ENCODE measurements around the gene KASH5.

Gene KASH5

DNA sequence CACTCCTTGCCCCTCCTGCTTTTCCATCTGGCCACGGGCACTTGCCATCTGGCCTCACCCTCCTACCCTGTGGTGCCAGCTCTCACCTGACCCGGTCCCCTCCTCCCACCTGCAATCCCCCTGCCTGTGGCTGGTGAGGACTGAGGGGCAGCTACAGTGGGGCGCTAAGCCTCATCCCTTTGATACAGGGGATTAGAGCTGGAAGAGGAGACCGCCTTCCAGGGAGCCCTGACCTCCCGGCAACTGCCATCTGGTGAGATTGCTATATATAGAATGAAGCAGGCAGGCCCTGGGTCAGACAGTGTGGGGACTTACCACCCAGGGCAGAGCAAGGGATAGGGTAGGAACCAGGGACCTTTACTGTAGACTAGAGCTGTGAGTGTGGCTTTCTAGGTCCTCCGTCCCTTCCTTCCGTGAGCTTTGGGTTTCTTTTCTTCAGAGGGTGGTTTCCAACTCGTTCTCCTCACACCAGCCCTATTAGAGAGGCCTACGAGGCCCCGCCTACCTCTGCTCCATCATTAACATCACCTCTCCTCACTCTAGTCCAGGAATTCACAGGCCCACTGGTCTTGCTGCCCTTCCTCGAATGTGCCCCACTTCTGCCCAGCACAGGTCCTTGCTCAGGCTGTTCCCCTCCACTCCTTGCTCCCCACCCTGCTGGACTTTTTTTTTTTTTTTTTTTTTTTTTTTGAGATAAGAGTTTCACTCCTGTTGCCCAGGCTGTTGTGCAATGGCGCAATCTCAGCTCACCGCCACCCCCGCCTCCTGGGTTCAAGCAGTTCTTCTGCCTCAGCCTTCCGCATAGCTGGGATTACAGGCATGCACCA, 7.7 kb downstream of the KASH5 start:
- no peak for DNase-seq (ENCODE audit: low spot score)

DNA sequence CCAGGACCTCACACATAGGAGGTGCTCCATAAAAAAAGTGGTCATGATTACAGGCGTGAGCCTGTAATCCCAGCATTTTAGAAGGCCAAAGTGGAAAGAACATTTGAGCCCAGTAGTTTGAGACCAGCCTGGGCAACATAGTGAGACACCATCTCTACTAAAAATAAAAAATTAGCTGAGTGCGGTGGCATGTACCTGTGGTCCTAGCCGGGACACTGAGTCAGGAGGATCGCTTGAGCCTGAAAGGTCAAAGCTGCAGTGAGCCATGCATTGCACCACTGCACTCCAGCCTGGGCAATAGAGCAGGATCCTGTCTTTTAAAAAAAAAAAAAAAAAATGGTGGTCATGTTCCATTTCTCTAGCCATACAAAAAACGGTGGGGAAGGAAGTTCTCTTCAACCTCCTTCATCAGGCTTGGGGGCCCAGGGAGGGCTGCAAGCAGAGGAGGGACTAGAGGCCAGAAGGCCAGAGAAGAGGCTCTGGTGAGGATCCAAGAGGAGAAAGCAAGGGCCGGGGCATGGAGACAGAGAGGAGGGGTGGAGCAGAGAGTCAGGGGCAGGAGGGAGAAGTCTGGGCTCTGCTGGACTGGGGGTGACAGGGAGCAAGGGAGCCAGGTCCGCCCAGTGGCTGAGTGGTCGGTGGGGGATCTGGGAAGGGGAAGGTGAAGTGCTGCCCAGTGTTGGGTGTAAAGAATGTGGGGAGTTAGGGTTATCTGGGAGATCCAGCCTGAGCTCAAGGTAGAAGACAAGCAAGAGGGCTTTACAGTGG, 8.9 kb downstream of the KASH5 start:
- no peak for DNase-seq (ENCODE audit: low spot score)

DNA sequence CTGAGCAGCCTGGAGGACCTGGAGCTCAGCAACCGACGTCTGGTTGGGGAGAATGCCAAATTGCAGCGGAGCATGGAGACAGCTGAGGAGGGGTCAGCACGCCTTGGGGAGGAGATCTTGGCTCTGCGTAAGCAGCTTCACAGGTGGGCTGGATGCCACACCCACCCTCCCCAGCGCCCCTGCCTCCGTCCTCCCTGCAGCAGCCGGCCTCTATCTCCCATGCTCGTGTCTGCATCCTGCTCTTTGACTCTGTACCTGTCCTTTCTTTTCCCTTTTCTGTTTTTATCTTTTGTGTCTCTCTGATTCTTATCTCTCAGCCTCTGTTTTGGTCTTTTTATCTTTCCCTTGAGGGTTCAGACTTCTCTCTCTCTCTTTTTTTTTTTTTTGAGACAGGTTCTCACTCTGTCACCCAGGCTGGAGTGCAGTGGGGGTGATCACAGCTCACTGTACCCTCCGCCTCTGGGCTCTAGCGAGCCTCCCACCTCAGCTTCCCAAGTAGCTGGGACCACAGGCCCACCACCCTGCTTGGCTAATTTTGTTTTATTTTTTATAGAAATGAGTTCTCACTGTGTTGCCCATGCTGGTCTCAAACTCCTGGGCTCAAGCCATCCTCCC, 10.1 kb downstream of the KASH5 start:
- no peak for DNase-seq (ENCODE audit: low spot score)

DNA sequence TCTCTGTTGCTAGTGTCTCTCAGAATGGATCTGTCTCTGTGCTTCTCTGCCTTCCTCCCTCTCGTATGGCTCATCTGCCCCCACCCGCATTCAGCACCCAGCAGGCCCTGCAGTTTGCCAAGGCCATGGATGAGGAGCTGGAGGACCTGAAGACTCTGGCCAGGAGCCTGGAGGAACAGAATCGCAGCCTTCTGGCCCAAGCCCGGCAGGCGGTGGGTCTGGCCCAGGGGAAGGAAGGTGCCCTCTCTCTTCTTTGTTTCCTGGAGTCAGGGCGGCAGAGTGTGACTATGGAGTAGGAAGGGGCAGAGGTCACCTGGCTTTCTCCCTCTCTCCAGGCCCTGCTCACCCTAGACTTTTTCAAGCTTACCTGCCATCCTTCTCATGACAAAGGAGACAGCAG, 10.9 kb downstream of the KASH5 start:
- no peak for DNase-seq (ENCODE audit: low spot score)

DNA sequence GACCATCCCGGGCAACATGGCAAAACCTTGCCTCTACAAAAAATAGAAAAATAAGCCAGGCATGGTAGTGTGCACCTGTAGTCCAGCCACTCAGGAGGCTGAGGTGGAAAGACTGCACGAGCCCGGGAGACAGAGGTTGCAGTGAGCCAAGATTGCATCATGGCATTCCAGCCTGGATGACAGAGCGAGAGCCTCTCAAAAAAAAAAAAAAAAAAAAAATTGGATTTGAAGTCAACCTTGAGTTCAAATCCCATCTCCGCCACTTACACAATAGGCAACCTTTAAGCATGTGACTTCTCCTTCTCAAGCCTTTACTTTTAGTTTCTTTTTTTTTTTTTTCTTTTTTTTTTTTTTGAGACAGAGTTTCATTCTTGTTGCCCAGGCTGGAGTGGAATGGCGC, 12.0 kb downstream of the KASH5 start:
- DNase-seq (ENCODE audit: low spot score) = no peak

DNA sequence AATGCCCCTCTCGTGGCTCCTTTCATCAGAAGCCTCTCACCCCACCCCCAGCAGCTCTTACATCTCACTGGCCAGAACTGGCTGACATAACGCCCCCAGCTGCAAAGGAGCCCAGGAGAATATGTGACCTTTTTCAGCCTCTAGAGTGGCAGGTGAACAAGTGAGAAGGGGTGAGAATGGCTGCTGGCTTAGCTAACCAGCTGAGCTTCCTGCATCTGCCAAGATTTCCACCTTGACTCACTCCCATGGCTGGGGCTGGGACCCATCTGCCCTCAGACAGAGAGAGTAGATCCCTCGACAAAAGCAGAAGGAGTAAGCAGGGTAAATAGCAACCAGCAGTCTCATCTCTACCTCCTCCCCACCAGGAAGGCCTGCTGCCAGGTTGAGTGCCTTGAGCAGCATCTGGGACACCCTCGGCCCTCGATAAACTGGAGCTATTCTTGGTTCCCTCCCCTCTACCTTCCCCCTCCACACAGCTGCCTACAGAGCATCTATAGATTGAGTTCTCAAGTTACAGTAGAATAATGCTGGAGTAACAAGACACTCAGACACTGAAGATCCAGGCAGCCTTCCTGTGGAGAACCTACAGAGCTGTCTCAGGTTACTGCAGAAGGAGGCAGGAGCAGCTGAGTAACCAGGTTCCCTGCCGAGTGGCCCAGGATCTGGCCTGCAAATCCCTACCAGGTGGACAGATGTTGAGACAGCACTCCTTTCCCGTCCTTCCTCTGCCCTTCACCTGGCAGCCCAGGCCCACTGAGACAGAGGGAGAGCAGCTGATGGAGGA, 15.5 kb downstream of the KASH5 start:
- DNase-seq (ENCODE audit: low spot score) = no peak

DNA sequence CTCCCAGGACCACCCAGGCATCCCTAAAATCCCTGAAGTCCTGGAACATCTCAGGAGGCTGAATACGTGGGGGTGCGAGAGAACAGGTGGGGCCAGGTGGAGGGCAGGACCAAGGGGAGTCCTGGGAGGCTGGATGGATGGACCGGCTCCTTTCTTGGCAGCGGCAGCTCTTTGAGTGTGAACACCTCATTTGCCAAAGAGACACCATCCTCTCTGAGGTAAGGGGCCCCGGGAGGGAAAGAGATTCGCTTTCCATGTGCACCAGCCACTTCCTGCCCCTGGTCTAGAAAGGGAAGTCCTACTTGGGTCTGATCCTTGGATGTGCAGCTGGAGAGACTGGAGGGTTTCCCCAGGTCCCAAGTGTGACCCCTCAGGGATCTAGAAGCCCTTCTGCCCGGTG, 19.0 kb downstream of the KASH5 start:
- no peak for DNase-seq (ENCODE audit: low spot score)

DNA sequence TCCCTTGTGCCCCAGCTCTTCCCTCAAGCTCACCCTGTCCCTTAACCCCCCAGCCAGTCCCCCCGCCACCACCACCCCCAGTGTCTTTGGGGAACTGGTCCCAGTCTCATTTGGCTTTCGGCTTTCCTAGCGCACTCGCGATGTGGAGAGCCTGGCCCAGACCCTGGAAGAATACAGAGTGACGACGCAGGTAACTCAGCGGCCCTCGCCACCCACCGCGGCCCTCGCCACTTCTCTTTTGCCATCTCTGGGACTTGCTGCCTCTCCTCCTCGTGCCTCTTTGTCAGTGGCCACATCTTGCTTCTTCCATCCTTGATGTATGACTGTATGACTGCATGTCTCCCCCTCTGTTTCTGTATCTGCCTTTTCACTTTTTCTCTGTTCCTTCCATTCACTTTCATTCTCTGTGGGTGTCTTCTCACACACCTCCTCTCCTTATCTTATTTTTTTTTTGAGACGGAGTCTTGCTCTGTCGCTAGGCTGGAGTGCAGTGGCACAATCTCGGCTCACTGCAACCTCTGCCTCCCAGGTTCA, 19.5 kb downstream of the KASH5 start:
- no peak for DNase-seq (ENCODE audit: low spot score)

DNA sequence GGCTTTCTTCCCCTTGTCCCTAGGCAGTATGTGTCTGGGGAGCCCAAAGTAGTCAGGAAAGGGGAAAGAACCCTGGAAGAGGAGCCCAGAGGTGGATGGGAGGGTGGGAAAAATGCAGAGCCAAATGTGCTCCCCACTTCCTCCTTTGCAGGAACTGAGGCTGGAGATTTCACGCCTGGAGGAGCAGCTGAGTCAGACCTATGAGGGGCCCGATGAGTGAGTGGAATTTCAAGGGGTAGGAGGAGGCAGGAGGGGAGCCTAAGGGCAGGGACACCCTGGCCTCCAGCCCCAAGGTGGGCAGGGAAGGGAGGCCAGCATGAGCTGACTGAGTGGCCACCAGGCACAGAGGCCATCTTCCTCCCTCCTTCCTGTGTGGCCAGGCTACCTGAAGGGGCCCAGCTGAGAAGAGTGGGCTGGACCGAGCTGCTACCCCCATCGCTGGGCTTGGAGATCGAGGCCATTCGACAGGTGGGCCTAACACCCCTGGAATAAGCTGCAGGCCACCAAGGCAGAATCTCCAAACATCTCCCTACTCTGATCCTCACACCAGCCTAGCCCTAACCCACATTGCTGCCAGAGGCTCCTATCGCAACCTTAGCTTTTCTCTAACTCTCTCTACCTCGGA, 20.9 kb downstream of the KASH5 start:
- DNase-seq (ENCODE audit: low spot score) = no peak

DNA sequence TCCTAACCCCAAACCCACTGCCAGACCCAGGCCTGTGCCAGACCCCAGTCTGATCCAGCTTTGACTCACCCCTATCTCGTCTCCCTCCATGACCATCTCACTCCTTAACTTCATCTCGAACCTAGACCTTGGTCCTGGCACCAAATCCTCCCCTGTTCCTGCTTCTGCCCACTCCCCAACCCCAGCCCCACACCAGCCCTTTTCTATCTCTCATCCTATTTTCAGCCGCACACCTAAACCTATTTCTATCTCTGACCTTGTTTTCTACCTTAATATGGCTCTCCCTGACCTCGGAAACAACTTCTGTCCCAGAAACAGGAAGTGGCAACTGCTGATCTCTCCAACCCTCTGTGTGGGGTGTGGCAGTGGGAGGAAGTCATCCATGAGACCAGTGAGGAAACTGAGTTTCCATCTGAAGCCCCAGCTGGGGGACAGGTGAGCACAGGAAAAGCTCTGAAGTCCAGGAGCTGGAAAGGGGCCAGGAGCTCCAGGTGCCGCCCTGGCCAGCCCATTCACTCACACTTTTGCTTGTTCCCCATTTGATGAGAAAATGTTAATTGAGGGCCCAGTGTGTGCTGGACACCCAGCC, 21.5 kb downstream of the KASH5 start:
- no peak for DNase-seq (ENCODE audit: low spot score)

DNA sequence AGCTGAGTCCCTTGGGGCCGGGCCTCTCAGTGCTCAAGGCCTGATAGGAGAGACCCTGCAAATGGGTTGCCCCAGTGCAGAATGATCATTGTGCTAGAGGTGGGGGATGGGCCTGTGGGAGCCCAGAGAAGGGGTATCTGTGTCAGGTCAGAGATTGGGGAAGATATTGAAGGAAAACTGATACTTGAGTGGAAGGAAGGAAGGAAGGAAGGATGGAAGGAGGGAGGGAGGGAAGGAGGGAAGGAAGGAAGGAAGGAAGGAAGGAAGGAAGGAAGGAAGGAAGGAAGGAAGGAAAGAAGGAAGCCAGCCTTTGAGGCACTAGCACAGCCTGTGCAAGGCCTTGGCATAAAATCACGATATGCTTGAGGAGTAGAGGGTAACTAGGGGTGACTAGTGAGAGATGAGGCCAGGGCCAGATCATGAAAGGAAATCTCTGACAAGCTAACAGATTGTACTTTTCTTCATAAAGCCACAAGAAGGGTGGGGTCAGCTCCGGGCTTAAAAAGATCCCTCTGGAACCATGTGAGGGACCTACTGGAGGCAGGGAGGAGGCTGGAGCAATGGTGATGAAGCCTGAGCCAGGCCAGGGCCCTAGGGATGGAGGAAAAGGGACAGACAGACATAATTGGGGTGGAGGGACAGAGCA, 23.8 kb downstream of the KASH5 start:
- DNase-seq (ENCODE audit: low spot score) = no peak

DNA sequence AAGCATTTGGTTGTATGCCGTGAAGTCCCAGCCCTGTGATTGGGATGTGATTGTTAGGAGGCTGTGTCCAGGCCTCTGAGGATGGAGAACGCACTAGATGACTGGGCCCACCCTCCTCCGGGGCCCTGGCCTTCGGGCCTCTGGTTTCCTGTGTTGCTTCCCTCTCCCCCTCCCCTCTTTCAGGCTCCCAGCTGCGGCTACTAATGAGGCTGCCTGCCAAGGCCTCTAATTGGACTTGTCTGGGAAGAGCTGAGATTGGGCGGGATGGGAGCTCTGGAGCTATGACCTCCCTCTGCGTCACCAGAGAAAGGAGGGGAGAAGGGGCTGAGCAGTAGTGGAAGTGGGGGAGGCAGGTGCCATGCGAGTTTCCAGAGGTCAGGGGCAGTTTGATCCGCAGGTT, 25.3 kb downstream of the KASH5 start:
- no peak for DNase-seq (ENCODE audit: low spot score)

DNA sequence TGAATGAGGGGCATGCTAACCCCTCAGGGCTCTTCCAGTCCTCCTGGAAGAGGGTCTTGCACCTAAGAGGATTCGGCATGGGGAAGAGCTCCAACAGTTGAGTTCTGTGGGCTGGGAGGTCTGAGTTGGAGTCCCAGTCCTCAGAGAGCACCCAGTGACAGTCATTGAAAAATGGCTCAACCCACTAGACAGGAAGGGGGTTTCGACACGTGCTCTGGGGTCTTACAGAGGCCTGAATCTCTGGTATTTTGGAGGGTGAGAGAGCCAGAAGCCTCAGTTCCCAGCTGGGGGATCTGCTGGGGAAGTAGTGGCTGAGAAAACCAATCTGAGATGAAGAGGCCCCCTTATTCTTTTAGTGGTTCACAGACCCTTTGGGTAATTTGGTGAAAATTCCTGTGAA, 26.2 kb downstream of the KASH5 start:
- DNase-seq (ENCODE audit: low spot score) = no peak

DNA sequence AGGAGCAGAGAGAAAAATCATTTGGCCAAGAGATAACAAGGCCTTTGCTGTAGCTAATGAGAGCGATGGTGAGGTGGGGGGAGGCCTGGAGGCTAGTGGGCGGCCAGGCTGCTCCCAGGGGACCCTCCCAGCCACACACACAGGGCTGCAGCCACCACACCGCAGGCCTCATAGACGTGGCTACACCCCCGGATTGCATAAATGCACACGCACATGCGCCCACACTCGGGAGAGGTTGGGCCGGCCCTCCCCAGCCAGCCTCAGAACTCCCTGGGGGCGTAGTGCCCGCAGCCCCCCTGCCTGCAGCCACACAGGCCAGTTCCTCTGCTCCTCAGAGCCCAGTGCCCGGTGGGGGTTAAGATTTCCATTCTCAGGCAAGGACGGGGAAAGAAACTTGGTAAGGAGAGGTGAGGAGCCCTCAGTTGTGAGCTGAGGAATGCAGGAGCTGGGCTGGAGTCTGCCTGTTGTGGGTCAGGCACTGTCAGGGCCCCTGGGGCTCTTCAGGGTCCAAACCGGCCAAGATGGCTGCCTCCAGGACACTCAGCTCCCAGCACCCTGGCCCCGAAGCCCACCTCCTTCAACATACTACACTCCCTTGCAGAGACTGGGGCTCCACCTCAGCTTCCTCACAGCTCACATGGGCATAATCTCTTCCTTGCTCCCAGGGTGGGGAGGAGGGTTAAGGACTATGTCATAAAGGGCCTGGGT, 27.2 kb downstream of the KASH5 start:
- no peak for DNase-seq (ENCODE audit: low spot score)

DNA sequence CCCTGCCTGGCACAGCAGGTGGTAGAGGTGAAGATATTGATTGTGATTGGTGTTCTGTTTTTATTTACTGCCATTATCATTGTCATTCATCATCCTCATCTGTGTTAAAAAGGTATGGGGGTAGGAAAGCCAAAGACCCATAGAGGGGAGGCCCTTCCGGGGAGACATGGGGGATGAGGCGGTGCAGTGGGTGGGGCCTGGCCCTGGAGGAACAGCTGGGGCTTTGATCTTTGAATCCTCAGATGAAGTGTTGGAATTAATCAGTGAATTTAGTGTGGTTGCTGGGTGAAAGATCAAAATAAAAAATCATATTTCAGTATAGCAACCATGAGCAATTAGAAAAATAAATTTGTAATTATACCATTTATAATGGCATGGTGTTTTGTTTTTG, 27.8 kb downstream of the KASH5 start:
- DNase-seq (ENCODE audit: low spot score) = no peak

DNA sequence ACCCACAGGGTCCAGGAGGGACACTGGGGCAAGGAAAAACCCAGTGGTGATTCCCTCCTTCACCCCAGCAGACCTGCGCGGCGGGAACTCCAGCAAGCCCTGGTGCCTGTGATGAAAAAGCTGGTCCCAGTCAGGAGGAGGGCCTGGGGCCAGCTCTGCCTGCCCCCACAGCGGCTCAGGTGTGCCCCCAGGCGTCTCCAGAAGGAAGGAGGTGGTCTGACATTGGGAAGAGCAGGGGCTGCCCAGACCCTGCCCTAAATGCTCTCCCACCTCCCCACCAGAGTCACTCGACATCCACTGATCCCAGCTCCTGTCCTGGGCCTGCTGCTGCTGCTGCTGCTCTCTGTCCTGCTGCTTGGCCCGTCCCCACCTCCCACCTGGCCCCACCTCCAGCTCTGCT, 29.0 kb downstream of the KASH5 start:
- DNase-seq (ENCODE audit: low spot score) = no peak

DNA sequence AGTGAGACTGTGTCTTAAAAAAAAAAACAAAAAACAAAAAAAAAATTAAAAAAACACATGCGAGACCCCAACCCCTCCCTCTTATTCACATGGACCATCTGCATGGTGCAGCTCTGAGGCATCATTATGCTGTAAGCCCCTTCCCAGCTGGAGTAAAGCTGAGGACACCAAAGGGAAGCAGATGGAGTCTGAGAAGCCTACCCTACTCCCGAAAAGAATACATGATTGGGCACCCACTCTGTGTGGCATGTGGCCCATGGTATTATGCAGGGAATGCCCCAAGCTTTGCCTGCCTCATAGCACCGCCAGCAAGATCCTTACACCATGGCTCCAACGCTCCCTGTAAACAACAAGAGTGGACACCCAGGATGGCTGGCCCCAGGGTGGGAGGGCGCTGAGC, 30.5 kb downstream of the KASH5 start:
- no peak for DNase-seq (ENCODE audit: low spot score)

DNA sequence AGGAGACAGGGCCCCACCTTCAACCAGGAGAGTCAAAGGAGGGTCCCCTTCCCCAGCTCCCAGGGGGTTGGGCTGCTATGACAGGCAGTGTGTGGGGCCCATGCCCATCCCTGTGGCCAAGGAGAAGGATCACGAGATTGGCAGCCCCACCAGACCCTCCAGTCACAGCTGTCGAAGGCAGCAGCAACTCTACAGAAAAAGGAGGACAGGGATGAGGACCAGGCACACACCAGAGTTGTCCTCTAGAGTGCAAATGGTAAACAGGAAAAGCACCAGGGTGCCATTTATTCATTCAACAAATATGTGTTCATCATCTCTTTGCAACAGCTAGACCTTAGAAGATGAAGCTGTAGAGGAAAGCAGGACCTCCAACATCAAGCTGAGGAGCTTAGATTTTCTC, 31.1 kb downstream of the KASH5 start:
- DNase-seq (ENCODE audit: low spot score) = no peak

DNA sequence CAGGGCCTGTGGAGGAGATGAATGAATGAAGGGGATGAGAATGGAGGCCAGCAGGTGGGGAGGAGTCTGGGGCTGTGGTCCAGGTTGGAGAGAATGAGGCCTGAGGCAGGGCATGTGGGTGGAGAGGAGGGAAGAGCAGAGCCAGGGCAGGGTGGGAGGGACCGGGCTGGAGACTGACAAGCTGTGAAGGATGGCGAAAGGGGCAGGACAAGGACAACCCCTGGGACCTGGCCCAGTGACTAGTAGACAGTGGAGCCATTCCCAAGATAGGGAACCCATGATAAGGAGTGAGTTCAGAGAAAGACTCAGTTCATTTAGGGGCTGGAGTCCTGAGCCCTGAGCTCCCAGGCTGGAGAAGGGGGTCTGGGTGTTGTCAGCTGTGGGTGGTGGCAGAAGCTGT, 32.2 kb downstream of the KASH5 start:
- DNase-seq (ENCODE audit: low spot score) = no peak

All from GM03348 (cell line).